Smooth muscle cell (in vitro differentiated cells): ENCODE data around the gene ALPI. TPM values are rescaled to one million over a fixed set of nuclear protein-coding genes. Genes with fewer than 3 reads are reported as not detected.
A peak's percentile ranks its signal among the peaks of the same experiment; 100 is the strongest.
"Not testable (repeated sequence)": the region's sequence is repeated elsewhere in the genome, so short reads cannot be mapped to it uniquely, and the experiment has no call there.

ENCODE experiments used
- DNase-seq: peaks from one replicate; lab custom pipeline; 2025; ENCODE audit not compliant: unreplicated experiment; lab: John Stamatoyannopoulos, UW
- H2AFZ ChIP-seq: fragments of 200-600 bp; sonication (generic); 2 replicates; pipeline ENCODE4 v1.6.0; 2016; ENCODE audit warnings: antibody characterized with exemption, low read depth, mild to moderate bottlenecking
- H3F3A ChIP-seq: fragments of 200-600 bp; sonication (generic); 2 replicates; pipeline ENCODE4 v1.6.0; 2017; ENCODE audit warnings: antibody characterized with exemption, low read depth
- H3K27ac ChIP-seq: fragments of 200-600 bp; sonication (generic); 2 replicates; pipeline ENCODE4 v1.5.1; 2016; ENCODE audit warnings: low read depth, mild to moderate bottlenecking
- H3K27me3 ChIP-seq: fragments of 200-600 bp; sonication (generic); 2 replicates; pipeline ENCODE4 v1.6.1; 2016; ENCODE audit warnings: low read depth, mild to moderate bottlenecking
- H3K36me3 ChIP-seq: fragments of 200-600 bp; sonication (generic); 2 replicates; pipeline ENCODE4 v1.5.1; 2016; ENCODE audit warnings: low read depth
- H3K4me1 ChIP-seq: fragments of 200-600 bp; sonication (generic); 2 replicates; pipeline ENCODE4 v1.5.1; 2016; ENCODE audit warnings: low read depth
- H3K4me2 ChIP-seq: fragments of 200-600 bp; sonication (generic); 2 replicates; pipeline ENCODE4 v1.6.0; 2016; ENCODE audit warnings: mild to moderate bottlenecking
- H3K4me3 ChIP-seq: fragments of 200-600 bp; sonication (generic); 2 replicates; pipeline ENCODE4 v1.5.1; 2016; ENCODE audit warnings: mild to moderate bottlenecking
- H3K79me2 ChIP-seq: fragments of 200-600 bp; sonication (generic); 2 replicates; pipeline ENCODE4 v1.6.0; 2016; ENCODE audit warnings: low read depth, mild to moderate bottlenecking
- H3K9ac ChIP-seq: fragments of 200-600 bp; sonication (generic); 2 replicates; pipeline ENCODE4 v1.6.0; 2016; ENCODE audit warnings: low read depth
- H3K9me3 ChIP-seq: fragments of 200-600 bp; sonication (generic); replicated peaks from 2 replicates; pipeline ENCODE4 v1.5.1; 2016; ENCODE audit warnings: low read depth
- H4K20me1 ChIP-seq: fragments of 200-600 bp; sonication (generic); 2 replicates; pipeline ENCODE4 v1.6.0; 2016; ENCODE audit warnings: low read depth
- CTCF ChIP-seq: fragments of 200-600 bp; sonication (generic); IDR thresholded peaks from 2 replicates; pipeline ENCODE4 v1.5.1; 2017; ENCODE audit warnings: borderline replicate concordance, mild to moderate bottlenecking, antibody characterized with exemption; ENCODE audit not compliant: insufficient read depth, poor library complexity, severe bottlenecking
- WGBS: methylation state at CpG from one replicate; pipeline ENCODE4 v1.1.7; 2016; ENCODE audit warnings: low lambda C conversion rate; 5-methylcytosine and 5-hydroxymethylcytosine counted together
- polyA plus RNA-seq: library from polyadenylated mRNA; unstranded; fragments of >200 nt; fragmentation: Nextera tagmentation; extraction: Ambion mirVana; gene quantifications from 2 replicates; pipeline ENCODE4 v1.2.1, GENCODE V29; 2016
- total RNA-seq: library from RNA; depleted of rRNA; stranded (reverse); fragments of >200 nt; gene quantifications from 2 replicates; pipeline ENCODE4 v1.2.3, GENCODE V29; 2014

ALPI gene
- total and polyA plus RNA-seq, 2 experiments from 2014 or later: not detected

GRCh38 chr2:232421189-232421785 is 34.7 kb upstream of the ALPI start:
- peaks cover 84% of the 10 kb centered on the region for H3K27me3 ChIP-seq
- H4K20me1 ChIP-seq: no peaks in the 10 kb centered on the region
- H3K79me2 ChIP-seq: no peaks in the 10 kb centered on the region
- no peak for DNase-seq
- TF ChIP-seq CTCF: no peak
- no peaks in the 10 kb centered on the region for H3K9me3 ChIP-seq
- WGBS: 29% methylated on average over 22 of the region's 22 CpGs
- H3K4me1 ChIP-seq: peaks cover 13% of the 10 kb centered on the region
- H3K27ac ChIP-seq: no peak overlapping the region
- H3K36me3 ChIP-seq: no peaks in the 10 kb centered on the region
- no peaks in the 10 kb centered on the region for H3F3A ChIP-seq
- peak overlapping the region; percentile 87 for H3K4me2 ChIP-seq
- no peak overlapping the region for H2AFZ ChIP-seq
- H3K9ac ChIP-seq: no peak overlapping the region
- H3K4me3 ChIP-seq: peak overlapping the region; percentile 43

- Histone ChIP-seq H3K4me3 (no peak overlapping the region), H3K27me3 (peaks cover 83% of the 10 kb centered on the region), H3K27ac (no peak overlapping the region), H3K9me3 (no peaks in the 10 kb centered on the region), H3F3A (no peaks in the 10 kb centered on the region), H3K36me3 (no peaks in the 10 kb centered on the region), H2AFZ (no peak overlapping the region), H4K20me1 (no peaks in the 10 kb centered on the region), H3K9ac (no peak overlapping the region), H3K4me2 (no peak overlapping the region), H3K4me1 (peaks cover 13% of the 10 kb centered on the region), H3K79me2 (no peaks in the 10 kb centered on the region)
- no peak for TF ChIP-seq CTCF
- no peak for DNase-seq
- WGBS: 93% methylated on average over 10 of the region's 10 CpGs
These were observed 33.9 kb upstream of the ALPI start for GRCh38 chr2:232422051-232422450.

- peaks cover 73% of the 10 kb centered on the region for H3K27me3 ChIP-seq
- H3K79me2 ChIP-seq: not testable (repeated sequence)
These were observed 33.0 kb upstream of the ALPI start for GRCh38 chr2:232422996-232423395.

GRCh38 chr2:232423407-232423806 is 32.5 kb upstream of the ALPI start:
- not testable (repeated sequence) for H3K79me2 ChIP-seq, H3K36me3 ChIP-seq, H3K9ac ChIP-seq, H3K4me2 ChIP-seq, DNase-seq, H3F3A ChIP-seq, H3K27ac ChIP-seq, H3K9me3 ChIP-seq, H3K4me3 ChIP-seq, H2AFZ ChIP-seq, H4K20me1 ChIP-seq
- 25% methylated on average over 7 of the region's 7 CpGs for WGBS
- H3K27me3 ChIP-seq: peaks cover 69% of the 10 kb centered on the region
- peaks cover 12% of the 10 kb centered on the region for H3K4me1 ChIP-seq

More at GRCh38 chr2:232422996-232423395, 33.0 kb upstream of the ALPI start:
- 24% methylated on average over 3 of the region's 3 CpGs for WGBS
- H4K20me1 ChIP-seq, H3K27ac ChIP-seq, H3K9ac ChIP-seq, H3K4me2 ChIP-seq, H3K4me3 ChIP-seq, H2AFZ ChIP-seq, H3K36me3 ChIP-seq, H3K9me3 ChIP-seq, H3F3A ChIP-seq, DNase-seq: not testable (repeated sequence)
- peaks cover 13% of the 10 kb centered on the region for H3K4me1 ChIP-seq
